ENCODE data around the gene METTL25. TPM values are rescaled to one million over a fixed set of nuclear protein-coding genes. Genes with fewer than 3 reads are reported as not detected.

Gene METTL25
- total RNA-seq, 1 experiment from 2014 or later = 5.1 TPM

DNA sequence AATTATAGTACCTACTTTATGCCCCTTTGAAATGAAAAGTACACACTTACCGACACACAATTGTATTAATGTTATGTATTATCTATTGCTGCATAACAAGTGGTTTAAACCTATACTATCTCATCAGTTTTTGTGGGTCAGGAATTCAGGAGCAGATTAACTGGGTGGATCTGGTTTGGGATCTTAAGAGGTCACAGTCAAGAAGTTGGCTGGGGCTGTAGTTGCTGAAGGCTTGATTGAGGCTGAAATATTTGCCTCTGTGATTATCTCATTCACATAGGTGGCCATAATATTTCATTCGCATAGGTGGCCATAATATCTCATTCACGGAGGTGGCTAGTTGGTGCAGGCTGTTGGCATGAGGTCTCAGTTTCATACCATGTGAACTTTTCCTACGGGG, 5.7 kb downstream of the METTL25 start:
- no peak for TF ChIP-seq CTCF (conservative IDR thresholded peaks at IDR 0.05; ENCODE audit: low read depth, low read length)
- no peak for TF ChIP-seq EZH2phosphoT487 (IDR thresholded peaks at IDR 0.05; ENCODE audit: borderline replicate concordance, low read length)
- TF ChIP-seq EZH2 (IDR thresholded peaks at IDR 0.05; ENCODE audit: low read length, unreplicated experiment) = no peak
- POLR2A ChIA-PET (ENCODE audit: unreplicated experiment) = no interaction called here
- no peak overlapping the region for H3K27ac ChIP-seq (ENCODE audit: low read length)
- intact Hi-C loops (cut with micrococcal nuclease) = no loop called here
- H4K20me1 ChIP-seq (ENCODE audit: low read length) = no peaks in the 10 kb centered on the region
- no peak overlapping the region for H3K9ac ChIP-seq (ENCODE audit: low read length)
- peaks cover 5% of the 10 kb centered on the region for H3K79me2 ChIP-seq (ENCODE audit: low read length)
- CTCF ChIA-PET = no interaction called here
- ATAC-seq = no peak
- no peaks in the 10 kb centered on the region for H3K27me3 ChIP-seq (ENCODE audit: low read length)
- 0 out of 2 replicates have a peak, but pooled peaks cover 3% of the 10 kb centered on the region for H3K4me1 ChIP-seq (ENCODE audit: insufficient read depth, low read length)
- no peaks in the 10 kb centered on the region for H3K9me2 ChIP-seq (replicated peaks; ENCODE audit: low read length)
- peaks cover 4% of the 10 kb centered on the region; the same call in 1 of the 2 replicates for H3K9me3 ChIP-seq (ENCODE audit: low read length)
- BruUV-seq (replicated peaks) = no TSS peak
- no peaks in the 10 kb centered on the region for H3F3A ChIP-seq (ENCODE audit: low read length, unreplicated experiment)
- no peak overlapping the region for H3K4me3 ChIP-seq (ENCODE audit: low read length)
- no peak overlapping the region for H2AFZ ChIP-seq (ENCODE audit: low read length)
- no peak overlapping the region for H3K4me2 ChIP-seq (ENCODE audit: low read length)
- DNase-seq = no peak
- no peaks in the 10 kb centered on the region for H3K36me3 ChIP-seq (ENCODE audit: low read depth, low read length)

GRCh38 chr12:82366197-82366596, 7.9 kb downstream of the METTL25 start:
- no peaks in the 10 kb centered on the region for H3K9me2 ChIP-seq (replicated peaks; ENCODE audit: low read length)
- H3K4me1 ChIP-seq (ENCODE audit: insufficient read depth, low read length) = no peaks in the 10 kb centered on the region
- no peaks in the 10 kb centered on the region for H3K9me3 ChIP-seq (ENCODE audit: low read length)
- TF ChIP-seq EZH2phosphoT487 (IDR thresholded peaks at IDR 0.05; ENCODE audit: borderline replicate concordance, low read length) = no peak
- no peak for TF ChIP-seq EZH2 (IDR thresholded peaks at IDR 0.05; ENCODE audit: low read length, unreplicated experiment)
- TF ChIP-seq CTCF (conservative IDR thresholded peaks at IDR 0.05; ENCODE audit: low read depth, low read length) = no peak
- CTCF ChIA-PET = interaction anchor here (0.6 kb wide), 1 partner anchor 321 kb away, joined by 3 read pairs; no protein-coding TSS in a partner anchor
- no TSS peak for BruUV-seq (replicated peaks)
- H3K27ac ChIP-seq (ENCODE audit: low read length) = no peak overlapping the region
- no peaks in the 10 kb centered on the region for H3K79me2 ChIP-seq (ENCODE audit: low read length)
- no peak overlapping the region for H3K4me2 ChIP-seq (ENCODE audit: low read length)
- H4K20me1 ChIP-seq (ENCODE audit: low read length) = no peaks in the 10 kb centered on the region
- intact Hi-C loops (cut with micrococcal nuclease) = no loop called here
- POLR2A ChIA-PET (ENCODE audit: unreplicated experiment) = interaction anchor here (0.5 kb wide), 1 partner anchor 17 kb away, joined by 4 read pairs; no protein-coding TSS in a partner anchor
- H3K9ac ChIP-seq (ENCODE audit: low read length) = no peak overlapping the region
- no peak overlapping the region for H3K4me3 ChIP-seq (ENCODE audit: low read length)
- H3K36me3 ChIP-seq (ENCODE audit: low read depth, low read length) = no peaks in the 10 kb centered on the region
- H3F3A ChIP-seq (ENCODE audit: low read length, unreplicated experiment) = no peaks in the 10 kb centered on the region
- no peak overlapping the region for H2AFZ ChIP-seq (ENCODE audit: low read length)
- no peaks in the 10 kb centered on the region for H3K27me3 ChIP-seq (ENCODE audit: low read length)
- ATAC-seq = no peak
- DNase-seq = no peak

GRCh38 chr12:82375201-82375600, 16.9 kb downstream of the METTL25 start:
- BruUV-seq (replicated peaks) = no TSS peak
- Histone ChIP-seq H3K4me2 (ENCODE audit: low read length) (no peak overlapping the region), H3K4me1 (ENCODE audit: insufficient read depth, low read length) (no peaks in the 10 kb centered on the region), H3K9ac (ENCODE audit: low read length) (no peak overlapping the region), H4K20me1 (ENCODE audit: low read length) (no peaks in the 10 kb centered on the region), H2AFZ (ENCODE audit: low read length) (no peak overlapping the region), H3F3A (ENCODE audit: low read length, unreplicated experiment) (no peaks in the 10 kb centered on the region), H3K27ac (ENCODE audit: low read length) (no peak overlapping the region), H3K4me3 (ENCODE audit: low read length) (no peak overlapping the region), H3K9me2 (replicated peaks; ENCODE audit: low read length) (no peaks in the 10 kb centered on the region), H3K36me3 (ENCODE audit: low read depth, low read length) (no peaks in the 10 kb centered on the region), H3K27me3 (ENCODE audit: low read length) (no peaks in the 10 kb centered on the region), H3K9me3 (ENCODE audit: low read length) (no peaks in the 10 kb centered on the region), H3K79me2 (ENCODE audit: low read length) (no peaks in the 10 kb centered on the region)
- ChIA-PET CTCF (no interaction called here), POLR2A (ENCODE audit: unreplicated experiment) (no interaction called here)
- intact Hi-C loops (cut with micrococcal nuclease) = no loop called here
- no peak for TF ChIP-seq EZH2 (IDR thresholded peaks at IDR 0.05; ENCODE audit: low read length, unreplicated experiment)
- TF ChIP-seq EZH2phosphoT487 (IDR thresholded peaks at IDR 0.05; ENCODE audit: borderline replicate concordance, low read length) = no peak
- TF ChIP-seq CTCF (conservative IDR thresholded peaks at IDR 0.05; ENCODE audit: low read depth, low read length) = no peak
- ATAC-seq (no peak), DNase-seq (no peak)
